ENCODE data around the gene LRIG2. TPM values are rescaled to one million over a fixed set of nuclear protein-coding genes. Genes with fewer than 3 reads are reported as not detected.
"Not testable (repeated sequence)": the region's sequence is repeated elsewhere in the genome, so short reads cannot be mapped to it uniquely, and the experiment has no call there.

The LRIG2 gene
- total RNA-seq, 1 donor from 2014 or later, result 14.5 TPM

DNA sequence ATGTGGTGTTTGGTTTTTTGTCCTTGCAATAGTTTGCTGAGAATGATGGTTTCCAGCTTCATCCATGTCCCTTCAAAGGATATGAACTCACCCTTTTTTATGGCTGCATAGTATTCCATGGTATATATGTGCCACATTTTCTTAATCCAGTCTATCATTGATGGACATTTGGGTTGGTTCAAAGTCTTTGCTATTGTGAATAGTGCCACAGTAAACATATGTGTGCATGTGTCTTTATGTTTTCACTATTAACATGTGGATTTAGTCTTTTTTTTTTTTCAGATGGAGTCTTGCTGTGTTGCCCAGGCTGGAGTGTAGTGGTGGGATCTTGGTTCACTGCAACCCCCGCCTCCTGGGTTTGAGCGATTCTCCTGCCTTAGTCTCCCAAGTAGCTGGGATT is 5.0 kb downstream of the LRIG2 start:
- H3K27ac Mint-ChIP-seq; H3K9me3 Mint-ChIP-seq; intact Hi-C loops (cut with micrococcal nuclease); H3K4me3 Mint-ChIP-seq (ENCODE audit: low read depth); H3K27me3 Mint-ChIP-seq (ENCODE audit: low read depth); DNase-seq (ENCODE audit: low spot score): not testable (repeated sequence)
- H3K4me1 Mint-ChIP-seq (ENCODE audit: low read depth), result peaks cover 16% of the 10 kb centered on the region
- peaks cover 37% of the 10 kb centered on the region for H3K36me3 Mint-ChIP-seq (ENCODE audit: low read depth)

GRCh38 chr1:113086541-113086940 is 13.5 kb downstream of the LRIG2 start:
- intact Hi-C loops (cut with micrococcal nuclease), result no loop called here
- peaks cover 4% of the 10 kb centered on the region for H3K9me3 Mint-ChIP-seq
- no peak overlapping the region for H3K27ac Mint-ChIP-seq
- H3K27me3 Mint-ChIP-seq (ENCODE audit: low read depth), result no peaks in the 10 kb centered on the region
- H3K4me1 Mint-ChIP-seq (ENCODE audit: low read depth), result peaks cover 13% of the 10 kb centered on the region
- no peak overlapping the region for H3K4me3 Mint-ChIP-seq (ENCODE audit: low read depth)
- peaks cover 30% of the 10 kb centered on the region for H3K36me3 Mint-ChIP-seq (ENCODE audit: low read depth)
- DNase-seq (ENCODE audit: low spot score), result no peak

DNA sequence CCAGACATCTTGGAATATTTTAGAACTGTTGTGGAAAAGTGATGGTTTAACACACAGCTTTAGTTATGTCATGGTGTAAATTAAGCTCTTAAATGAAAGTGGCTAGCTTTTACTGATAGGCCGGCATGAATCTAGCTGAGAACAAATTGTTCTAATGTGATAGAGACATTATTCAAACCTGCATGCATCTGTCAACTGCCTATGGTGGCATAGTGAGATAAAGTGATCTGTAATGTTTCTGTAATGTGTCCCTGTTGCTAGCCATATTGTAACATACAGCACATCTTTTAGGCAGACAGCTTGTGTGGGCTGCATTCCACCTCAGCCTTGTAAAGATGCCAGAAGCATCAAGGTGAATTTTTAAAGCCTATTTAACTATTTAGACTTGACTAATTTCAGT is 16.0 kb downstream of the LRIG2 start:
- H3K4me3 Mint-ChIP-seq (ENCODE audit: low read depth), result no peak overlapping the region
- no peak for DNase-seq (ENCODE audit: low spot score)
- H3K27me3 Mint-ChIP-seq (ENCODE audit: low read depth), result no peaks in the 10 kb centered on the region
- intact Hi-C loops (cut with micrococcal nuclease), result no loop called here
- no peak overlapping the region for H3K27ac Mint-ChIP-seq
- no peaks in the 10 kb centered on the region for H3K9me3 Mint-ChIP-seq
- peaks cover 17% of the 10 kb centered on the region for H3K4me1 Mint-ChIP-seq (ENCODE audit: low read depth)
- peaks cover 33% of the 10 kb centered on the region for H3K36me3 Mint-ChIP-seq (ENCODE audit: low read depth)

DNA sequence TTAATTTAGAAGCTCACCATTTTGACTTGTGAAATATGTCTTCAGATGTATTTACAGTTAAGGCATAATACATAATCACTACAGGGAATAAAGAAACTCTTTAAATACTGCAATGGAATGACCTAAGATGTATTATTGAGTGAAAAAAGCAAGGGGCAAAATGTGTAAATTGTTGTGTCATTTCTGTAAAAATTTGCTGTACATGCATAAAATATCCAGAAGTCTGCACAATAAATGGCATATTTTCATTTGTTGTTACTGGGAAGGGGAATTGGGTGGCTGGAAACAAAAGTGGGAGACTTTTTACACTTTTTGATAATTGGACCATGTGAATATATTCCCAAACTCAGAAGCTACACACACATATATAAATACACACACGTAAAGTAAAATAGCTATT is 17.1 kb downstream of the LRIG2 start:
- DNase-seq (ENCODE audit: low spot score), result no peak
- H3K36me3 Mint-ChIP-seq (ENCODE audit: low read depth), result peaks cover 41% of the 10 kb centered on the region
- peaks cover 17% of the 10 kb centered on the region for H3K4me1 Mint-ChIP-seq (ENCODE audit: low read depth)

GRCh38 chr1:113091988-113092594 is 19.1 kb downstream of the LRIG2 start:
- Mint-ChIP-seq H3K36me3 (ENCODE audit: low read depth) (peaks cover 47% of the 10 kb centered on the region), H3K27me3 (ENCODE audit: low read depth) (no peaks in the 10 kb centered on the region), H3K4me3 (ENCODE audit: low read depth) (no peak overlapping the region), H3K27ac (peak overlapping the region; percentile 20), H3K9me3 (no peaks in the 10 kb centered on the region), H3K4me1 (ENCODE audit: low read depth) (peaks cover 12% of the 10 kb centered on the region)
- intact Hi-C loops (cut with micrococcal nuclease), result no loop called here
- DNase-seq (ENCODE audit: low spot score), result no peak

More for the DNA sequence above, 17.1 kb downstream of the LRIG2 start:
- no peaks in the 10 kb centered on the region for H3K27me3 Mint-ChIP-seq (ENCODE audit: low read depth)
- H3K27ac Mint-ChIP-seq, result no peak overlapping the region
- intact Hi-C loops (cut with micrococcal nuclease), result no loop called here
- H3K4me3 Mint-ChIP-seq (ENCODE audit: low read depth), result no peak overlapping the region
- no peaks in the 10 kb centered on the region for H3K9me3 Mint-ChIP-seq

DNA sequence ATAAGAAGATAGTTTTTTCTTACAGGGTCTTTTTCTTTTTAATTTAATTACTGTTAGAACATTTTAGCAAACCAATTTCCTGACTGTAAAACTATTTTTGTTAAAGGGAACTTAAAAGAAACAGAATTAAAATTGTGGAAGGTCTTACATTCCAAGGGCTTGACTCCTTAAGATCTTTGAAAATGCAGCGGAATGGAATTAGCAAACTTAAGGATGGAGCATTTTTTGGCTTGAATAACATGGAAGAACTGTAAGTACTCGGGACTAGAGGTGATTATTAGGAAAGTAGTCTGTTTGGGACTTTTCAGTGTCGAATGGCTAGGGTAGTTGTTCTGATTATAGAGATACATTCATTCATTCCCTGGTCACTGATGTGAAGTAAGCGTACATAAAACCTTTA is 21.5 kb downstream of the LRIG2 start:
- no peaks in the 10 kb centered on the region for H3K27me3 Mint-ChIP-seq (ENCODE audit: low read depth)
- peaks cover 9% of the 10 kb centered on the region for H3K4me1 Mint-ChIP-seq (ENCODE audit: low read depth)
- DNase-seq (ENCODE audit: low spot score), result no peak
- intact Hi-C loops (cut with micrococcal nuclease), result no loop called here
- no peak overlapping the region for H3K4me3 Mint-ChIP-seq (ENCODE audit: low read depth)
- no peaks in the 10 kb centered on the region for H3K9me3 Mint-ChIP-seq
- no peak overlapping the region for H3K27ac Mint-ChIP-seq
- H3K36me3 Mint-ChIP-seq (ENCODE audit: low read depth), result peaks cover 48% of the 10 kb centered on the region

DNA sequence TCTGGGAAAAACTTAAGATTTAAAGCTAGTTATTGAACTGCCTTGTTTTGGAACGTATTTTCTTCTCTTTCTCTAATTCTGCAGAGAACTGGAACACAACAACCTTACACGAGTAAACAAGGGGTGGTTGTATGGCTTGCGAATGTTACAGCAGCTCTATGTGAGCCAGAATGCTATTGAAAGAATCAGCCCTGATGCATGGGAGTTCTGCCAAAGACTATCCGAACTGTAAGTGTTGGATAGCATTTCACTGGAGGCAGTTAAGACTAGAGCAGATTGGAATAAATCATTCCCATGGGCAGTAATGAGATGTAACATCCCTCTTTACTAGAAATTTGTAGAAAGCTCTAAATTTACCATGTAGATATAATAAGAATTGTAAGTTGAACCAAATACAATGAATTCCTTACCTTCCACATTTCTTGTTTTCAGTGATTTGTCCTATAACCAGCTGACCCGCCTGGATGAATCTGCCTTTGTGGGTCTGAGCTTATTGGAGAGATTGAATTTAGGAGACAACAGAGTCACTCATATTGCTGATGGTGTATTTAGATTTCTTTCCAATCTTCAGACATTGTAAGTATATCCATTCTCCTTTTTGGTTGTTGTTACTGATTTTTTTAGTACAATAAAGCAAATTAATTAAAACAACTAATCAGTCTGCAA is 22.9 kb downstream of the LRIG2 start:
- DNase-seq (ENCODE audit: low spot score), result no peak
- no peak overlapping the region for H3K4me3 Mint-ChIP-seq (ENCODE audit: low read depth)
- H3K27me3 Mint-ChIP-seq (ENCODE audit: low read depth), result no peaks in the 10 kb centered on the region
- peaks cover 54% of the 10 kb centered on the region for H3K36me3 Mint-ChIP-seq (ENCODE audit: low read depth)
- H3K27ac Mint-ChIP-seq, result no peak overlapping the region
- H3K4me1 Mint-ChIP-seq (ENCODE audit: low read depth), result peaks cover 9% of the 10 kb centered on the region
- no peaks in the 10 kb centered on the region for H3K9me3 Mint-ChIP-seq
- intact Hi-C loops (cut with micrococcal nuclease), result no loop called here

- peaks cover 57% of the 10 kb centered on the region for H3K36me3 Mint-ChIP-seq (ENCODE audit: low read depth)
- no peaks in the 10 kb centered on the region for H3K9me3 Mint-ChIP-seq
These were observed 23.5 kb downstream of the LRIG2 start for GRCh38 chr1:113096493-113096892.

GRCh38 chr1:113101588-113101987 is 28.6 kb downstream of the LRIG2 start:
- no peaks in the 10 kb centered on the region for H3K27me3 Mint-ChIP-seq (ENCODE audit: low read depth)
- intact Hi-C loops (cut with micrococcal nuclease), result no loop called here
- no peaks in the 10 kb centered on the region for H3K9me3 Mint-ChIP-seq
- no peak for DNase-seq (ENCODE audit: low spot score)
- peaks cover 45% of the 10 kb centered on the region for H3K36me3 Mint-ChIP-seq (ENCODE audit: low read depth)
- no peaks in the 10 kb centered on the region for H3K4me1 Mint-ChIP-seq (ENCODE audit: low read depth)
- H3K27ac Mint-ChIP-seq, result no peak overlapping the region
- H3K4me3 Mint-ChIP-seq (ENCODE audit: low read depth), result no peak overlapping the region

More at GRCh38 chr1:113096493-113096892, 23.5 kb downstream of the LRIG2 start:
- Mint-ChIP-seq H3K27ac (no peak overlapping the region), H3K27me3 (ENCODE audit: low read depth) (no peaks in the 10 kb centered on the region), H3K4me3 (ENCODE audit: low read depth) (no peak overlapping the region), H3K4me1 (ENCODE audit: low read depth) (peaks cover 8% of the 10 kb centered on the region)
- intact Hi-C loops (cut with micrococcal nuclease), result no loop called here
- no peak for DNase-seq (ENCODE audit: low spot score)

DNA sequence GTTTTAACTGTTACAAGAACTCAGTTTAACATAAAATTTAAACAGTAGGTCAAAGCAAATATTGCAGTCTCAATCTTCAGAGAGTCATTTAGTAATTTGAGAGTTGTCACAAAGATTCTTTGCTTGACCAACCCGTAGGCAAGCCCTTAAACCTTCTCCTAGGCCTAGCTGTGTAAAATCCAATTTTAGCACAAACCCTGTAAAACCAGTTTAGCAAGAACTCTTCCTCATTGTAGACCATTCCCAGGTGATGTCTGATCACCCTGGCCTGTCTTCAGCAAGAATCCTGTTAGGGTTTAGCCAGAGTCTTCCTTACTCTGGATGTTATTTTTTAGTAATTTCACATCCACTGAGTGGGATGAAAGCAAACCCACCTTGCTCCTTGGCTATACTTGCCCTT is 30.1 kb downstream of the LRIG2 start:
- H3K4me1 Mint-ChIP-seq (ENCODE audit: low read depth), result no peaks in the 10 kb centered on the region
- H3K9me3 Mint-ChIP-seq, result no peaks in the 10 kb centered on the region
- no peak for DNase-seq (ENCODE audit: low spot score)
- H3K27ac Mint-ChIP-seq, result no peak overlapping the region
- no peaks in the 10 kb centered on the region for H3K27me3 Mint-ChIP-seq (ENCODE audit: low read depth)
- H3K36me3 Mint-ChIP-seq (ENCODE audit: low read depth), result peaks cover 55% of the 10 kb centered on the region
- intact Hi-C loops (cut with micrococcal nuclease), result no loop called here
- H3K4me3 Mint-ChIP-seq (ENCODE audit: low read depth), result no peak overlapping the region

- H3K9me3 Mint-ChIP-seq, result no peaks in the 10 kb centered on the region
These were observed 31.0 kb downstream of the LRIG2 start for GRCh38 chr1:113103977-113104376.

DNA sequence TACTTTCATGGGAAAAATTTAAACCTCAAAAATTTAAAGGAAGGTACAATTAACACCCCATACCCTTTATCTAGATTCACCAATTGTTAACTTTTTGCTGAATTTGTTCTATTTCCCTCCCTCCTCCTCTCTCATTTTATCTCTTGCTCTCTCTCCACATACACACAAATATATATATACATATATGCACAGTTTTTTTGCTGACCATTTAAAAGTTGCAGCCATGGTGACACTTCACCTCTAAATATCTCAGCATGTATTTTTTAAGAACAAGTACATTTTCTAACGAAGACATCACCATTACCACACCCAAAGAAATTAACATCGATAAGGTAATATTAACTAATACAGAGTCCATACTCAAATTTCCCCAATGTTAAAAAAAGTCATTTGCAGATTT is 33.9 kb downstream of the LRIG2 start:
- H3K27me3 Mint-ChIP-seq (ENCODE audit: low read depth), result no peaks in the 10 kb centered on the region
- H3K27ac Mint-ChIP-seq, result peak overlapping the region; percentile 1
- no peak overlapping the region for H3K4me3 Mint-ChIP-seq (ENCODE audit: low read depth)
- no peaks in the 10 kb centered on the region for H3K9me3 Mint-ChIP-seq
- intact Hi-C loops (cut with micrococcal nuclease), result no loop called here
- H3K4me1 Mint-ChIP-seq (ENCODE audit: low read depth), result peaks cover 3% of the 10 kb centered on the region
- H3K36me3 Mint-ChIP-seq (ENCODE audit: low read depth), result peaks cover 50% of the 10 kb centered on the region
- DNase-seq (ENCODE audit: low spot score), result no peak

More at GRCh38 chr1:113103977-113104376, 31.0 kb downstream of the LRIG2 start:
- H3K27ac Mint-ChIP-seq, result no peak overlapping the region
- peaks cover 51% of the 10 kb centered on the region for H3K36me3 Mint-ChIP-seq (ENCODE audit: low read depth)
- no peaks in the 10 kb centered on the region for H3K27me3 Mint-ChIP-seq (ENCODE audit: low read depth)
- intact Hi-C loops (cut with micrococcal nuclease), result no loop called here
- no peak overlapping the region for H3K4me3 Mint-ChIP-seq (ENCODE audit: low read depth)
- DNase-seq (ENCODE audit: low spot score), result no peak
- no peaks in the 10 kb centered on the region for H3K4me1 Mint-ChIP-seq (ENCODE audit: low read depth)

GRCh38 chr1:113109908-113110554 is 37.0 kb downstream of the LRIG2 start:
- Mint-ChIP-seq H3K4me1 (ENCODE audit: low read depth) (peaks cover 7% of the 10 kb centered on the region), H3K36me3 (ENCODE audit: low read depth) (peaks cover 54% of the 10 kb centered on the region), H3K27ac (no peak overlapping the region), H3K27me3 (ENCODE audit: low read depth) (no peaks in the 10 kb centered on the region), H3K9me3 (no peaks in the 10 kb centered on the region), H3K4me3 (ENCODE audit: low read depth) (no peak overlapping the region)
- intact Hi-C loops (cut with micrococcal nuclease), result no loop called here
- no peak for DNase-seq (ENCODE audit: low spot score)

Measured in activated T-helper 2 cell treated with anti-CD3 and anti-CD28 coated beads, Interferon-gamma antibody, Interleukin-2, Interleukin-4, amounts not matched to agents 10 μg/mL and 5 μg/mL and 100 μg/mL, durations not matched to agents 14 hours and 24 hours and 36 hours (primary cell).